ENCODE data around the gene CASP3. TPM values are rescaled to one million over a fixed set of nuclear protein-coding genes. Genes with fewer than 3 reads are reported as not detected.
"Not testable (repeated sequence)": the region's sequence is repeated elsewhere in the genome, so short reads cannot be mapped to it uniquely, and the experiment has no call there.

Gene CASP3
- total RNA-seq, 2 donors from 2014 or later = 11.4 to 17.5 TPM

- ATAC-seq (ENCODE audit: insufficient number of reproducible peaks, low FRiP score, low read depth) = no peak
- no peak for TF ChIP-seq CTCF (IDR thresholded peaks at IDR 0.05)
Measured at GRCh38 chr4:184616633-184617551, 32.4 kb downstream of the CASP3 start.

GRCh38 chr4:184616168-184616567, 33.1 kb downstream of the CASP3 start:
- not testable (repeated sequence) for H3K36me3 ChIP-seq; ATAC-seq (ENCODE audit: insufficient number of reproducible peaks, low FRiP score, low read depth); DNase-seq (ENCODE audit: low spot score); H3K27ac ChIP-seq; H3K9me3 ChIP-seq; H3K4me1 ChIP-seq (ENCODE audit: control insufficient read depth in 1 of 2, low read depth in 2 of 2); H3K4me3 ChIP-seq; H3K27me3 ChIP-seq (replicated peaks; ENCODE audit: insufficient read depth)

More at GRCh38 chr4:184616633-184617551, 32.4 kb downstream of the CASP3 start:
- Histone ChIP-seq H3K27me3 (replicated peaks; ENCODE audit: insufficient read depth) (no peaks in the 10 kb centered on the region), H3K27ac (no peak overlapping the region), H3K4me3 (no peak overlapping the region), H3K36me3 (no peaks in the 10 kb centered on the region), H3K4me1 (ENCODE audit: control insufficient read depth in 1 of 2, low read depth in 2 of 2) (no peaks in the 10 kb centered on the region), H3K9me3 (no peaks in the 10 kb centered on the region)
- DNase-seq (ENCODE audit: low spot score) = no peak

GRCh38 chr4:184614509-184614908, 34.7 kb downstream of the CASP3 start:
- no peak for TF ChIP-seq CTCF (IDR thresholded peaks at IDR 0.05)
- Histone ChIP-seq H3K36me3 (no peaks in the 10 kb centered on the region), H3K27ac (no peak overlapping the region), H3K4me3 (no peak overlapping the region), H3K9me3 (no peaks in the 10 kb centered on the region), H3K4me1 (ENCODE audit: control insufficient read depth in 1 of 2, low read depth in 2 of 2) (no peaks in the 10 kb centered on the region), H3K27me3 (replicated peaks; ENCODE audit: insufficient read depth) (no peaks in the 10 kb centered on the region)
- no peak for ATAC-seq (ENCODE audit: insufficient number of reproducible peaks, low FRiP score, low read depth)
- DNase-seq (ENCODE audit: low spot score) = no peak

- Histone ChIP-seq H3K27me3 (replicated peaks; ENCODE audit: insufficient read depth) (no peaks in the 10 kb centered on the region), H3K4me1 (ENCODE audit: control insufficient read depth in 1 of 2, low read depth in 2 of 2) (no peaks in the 10 kb centered on the region), H3K9me3 (no peaks in the 10 kb centered on the region), H3K4me3 (no peak overlapping the region), H3K27ac (no peak overlapping the region), H3K36me3 (no peaks in the 10 kb centered on the region)
- ATAC-seq (ENCODE audit: insufficient number of reproducible peaks, low FRiP score, low read depth) (no peak), DNase-seq (ENCODE audit: low spot score) (no peak)
- TF ChIP-seq CTCF (IDR thresholded peaks at IDR 0.05) = no peak
Measured at GRCh38 chr4:184613405-184613804, 35.8 kb downstream of the CASP3 start.

- H3K27me3 ChIP-seq (replicated peaks; ENCODE audit: insufficient read depth) = no peaks in the 10 kb centered on the region
Measured at GRCh38 chr4:184612074-184612473, 37.2 kb downstream of the CASP3 start.

GRCh38 chr4:184607429-184607828, 41.8 kb downstream of the CASP3 start:
- not testable (repeated sequence) for ATAC-seq (ENCODE audit: insufficient number of reproducible peaks, low FRiP score, low read depth); H3K36me3 ChIP-seq

More at GRCh38 chr4:184612074-184612473, 37.2 kb downstream of the CASP3 start:
- DNase-seq (ENCODE audit: low spot score) (no peak), ATAC-seq (ENCODE audit: insufficient number of reproducible peaks, low FRiP score, low read depth) (no peak)
- Histone ChIP-seq H3K4me1 (ENCODE audit: control insufficient read depth in 1 of 2, low read depth in 2 of 2) (no peaks in the 10 kb centered on the region), H3K9me3 (no peaks in the 10 kb centered on the region), H3K27ac (no peak overlapping the region), H3K4me3 (no peak overlapping the region), H3K36me3 (no peaks in the 10 kb centered on the region)
- no peak for TF ChIP-seq CTCF (IDR thresholded peaks at IDR 0.05)

GRCh38 chr4:184602857-184603256, 46.4 kb downstream of the CASP3 start:
- not testable (repeated sequence) for H3K4me3 ChIP-seq; H3K4me1 ChIP-seq (ENCODE audit: control insufficient read depth in 1 of 2, low read depth in 2 of 2)

More at GRCh38 chr4:184607429-184607828, 41.8 kb downstream of the CASP3 start:
- not testable (repeated sequence) for H3K4me1 ChIP-seq (ENCODE audit: control insufficient read depth in 1 of 2, low read depth in 2 of 2); H3K9me3 ChIP-seq; H3K4me3 ChIP-seq; H3K27me3 ChIP-seq (replicated peaks; ENCODE audit: insufficient read depth); DNase-seq (ENCODE audit: low spot score); H3K27ac ChIP-seq

GRCh38 chr4:184600982-184601381, 48.3 kb downstream of the CASP3 start:
- not testable (repeated sequence) for ATAC-seq (ENCODE audit: insufficient number of reproducible peaks, low FRiP score, low read depth); H3K9me3 ChIP-seq; H3K27me3 ChIP-seq (replicated peaks; ENCODE audit: insufficient read depth); H3K27ac ChIP-seq; H3K4me3 ChIP-seq; H3K4me1 ChIP-seq (ENCODE audit: control insufficient read depth in 1 of 2, low read depth in 2 of 2); H3K36me3 ChIP-seq; DNase-seq (ENCODE audit: low spot score)

More at GRCh38 chr4:184602857-184603256, 46.4 kb downstream of the CASP3 start:
- not testable (repeated sequence) for H3K27me3 ChIP-seq (replicated peaks; ENCODE audit: insufficient read depth); H3K9me3 ChIP-seq; ATAC-seq (ENCODE audit: insufficient number of reproducible peaks, low FRiP score, low read depth); H3K36me3 ChIP-seq; DNase-seq (ENCODE audit: low spot score); H3K27ac ChIP-seq

All from thoracic aorta (tissue), 2 donors.